SHP77 treated with DMSO at 0.1 percent for 48 hours (cell line): ENCODE results near the gene LRRC40.
"Not testable (repeated sequence)": the region's sequence is repeated elsewhere in the genome, so short reads cannot be mapped to it uniquely, and the experiment has no call there.

Source experiments
- DNase-seq: peaks from one replicate; lab custom pipeline; 2025; lab: John Stamatoyannopoulos, UW

LRRC40 gene

GRCh38 chr1:70202173-70202758, 3.1 kb downstream of the LRRC40 start:
- no peak for DNase-seq

- no peak for DNase-seq
Observed at GRCh38 chr1:70200065-70200464, 5.3 kb downstream of the LRRC40 start.

- DNase-seq = no peak
Observed at GRCh38 chr1:70196333-70196732, 9.0 kb downstream of the LRRC40 start.

- DNase-seq = no peak
Observed at GRCh38 chr1:70195342-70195741, 10.0 kb downstream of the LRRC40 start.

GRCh38 chr1:70194601-70195000, 10.8 kb downstream of the LRRC40 start:
- no peak for DNase-seq

- not testable (repeated sequence) for DNase-seq
Observed at GRCh38 chr1:70192446-70192845, 12.9 kb downstream of the LRRC40 start.

GRCh38 chr1:70190180-70190579, 15.2 kb downstream of the LRRC40 start:
- no peak for DNase-seq

GRCh38 chr1:70188522-70188921, 16.9 kb downstream of the LRRC40 start:
- DNase-seq = no peak

- not testable (repeated sequence) for DNase-seq
Observed at GRCh38 chr1:70185181-70185580, 20.2 kb downstream of the LRRC40 start.

- DNase-seq = no peak
Observed at GRCh38 chr1:70171512-70171911, 33.9 kb downstream of the LRRC40 start.

- no peak for DNase-seq
Observed at GRCh38 chr1:70169018-70169839, 36.1 kb downstream of the LRRC40 start.

GRCh38 chr1:70168283-70168682, 37.1 kb downstream of the LRRC40 start:
- DNase-seq = no peak

- DNase-seq = no peak
Observed at GRCh38 chr1:70164350-70164749, 41.0 kb downstream of the LRRC40 start.

- DNase-seq = no peak
Observed at GRCh38 chr1:70156529-70157120, 48.8 kb downstream of the LRRC40 start.

GRCh38 chr1:70153739-70154138, 51.6 kb downstream of the LRRC40 start:
- no peak for DNase-seq

- no peak for DNase-seq
Observed at GRCh38 chr1:70150444-70150843, 54.9 kb downstream of the LRRC40 start.

GRCh38 chr1:70146488-70146887, 58.9 kb downstream of the LRRC40 start:
- DNase-seq = no peak

GRCh38 chr1:70143048-70143659, 62.2 kb downstream of the LRRC40 start:
- DNase-seq = no peak

- DNase-seq = no peak
Observed at GRCh38 chr1:70142075-70142474, 63.3 kb downstream of the LRRC40 start.

- DNase-seq = no peak
Observed at GRCh38 chr1:70140894-70141293, 64.5 kb downstream of the LRRC40 start.

- DNase-seq = no peak
Observed at GRCh38 chr1:70140343-70140742, 65.0 kb downstream of the LRRC40 start.

- DNase-seq = no peak
Observed at GRCh38 chr1:70134148-70134547, 71.2 kb downstream of the LRRC40 start.

GRCh38 chr1:70117046-70117445, 88.3 kb downstream of the LRRC40 start:
- DNase-seq = no peak
